HG02870 (cell line): Measurements from ENCODE around the gene ROMO1.
"Not testable (repeated sequence)": the region's sequence is repeated elsewhere in the genome, so short reads cannot be mapped to it uniquely, and the experiment has no call there.

Experiments used
- ATAC-seq: cut with Tn5 transposase; IDR thresholded peaks from one replicate; pipeline ENCODE4 v1.9.1; 2021; ENCODE audit warnings: mild to moderate bottlenecking, moderate library complexity; ENCODE audit not compliant: unreplicated experiment

The ROMO1 gene

GRCh38 chr20:35709259-35709658 is 10.1 kb downstream of the ROMO1 start:
- no peak for ATAC-seq

GRCh38 chr20:35710039-35710438 is 10.8 kb downstream of the ROMO1 start:
- ATAC-seq = no peak

GRCh38 chr20:35710884-35711587 is 11.8 kb downstream of the ROMO1 start:
- no peak for ATAC-seq

- ATAC-seq = no peak
Observed at GRCh38 chr20:35711588-35712209, 12.5 kb downstream of the ROMO1 start.

GRCh38 chr20:35713120-35713519 is 13.9 kb downstream of the ROMO1 start:
- not testable (repeated sequence) for ATAC-seq

GRCh38 chr20:35714127-35714526 is 14.9 kb downstream of the ROMO1 start:
- no peak for ATAC-seq

- no peak for ATAC-seq
Observed at GRCh38 chr20:35715652-35716051, 16.4 kb downstream of the ROMO1 start.

GRCh38 chr20:35716330-35716729 is 17.1 kb downstream of the ROMO1 start:
- ATAC-seq = no peak

GRCh38 chr20:35718321-35718720 is 19.1 kb downstream of the ROMO1 start:
- not testable (repeated sequence) for ATAC-seq

GRCh38 chr20:35718972-35719635 is 19.9 kb downstream of the ROMO1 start:
- ATAC-seq = no peak

- ATAC-seq = no peak
Observed at GRCh38 chr20:35719717-35720116, 20.5 kb downstream of the ROMO1 start.

GRCh38 chr20:35720165-35721123 is 21.2 kb downstream of the ROMO1 start:
- no peak for ATAC-seq

GRCh38 chr20:35721219-35721618 is 22.0 kb downstream of the ROMO1 start:
- no peak for ATAC-seq

GRCh38 chr20:35721621-35722020 is 22.4 kb downstream of the ROMO1 start:
- ATAC-seq = no peak

- not testable (repeated sequence) for ATAC-seq
Observed at GRCh38 chr20:35723275-35723639, 24.1 kb downstream of the ROMO1 start.

GRCh38 chr20:35723652-35724320 is 24.6 kb downstream of the ROMO1 start:
- not testable (repeated sequence) for ATAC-seq

- ATAC-seq = no peak
Observed at GRCh38 chr20:35724321-35725230, 25.4 kb downstream of the ROMO1 start.

GRCh38 chr20:35726842-35727711 is 27.9 kb downstream of the ROMO1 start:
- ATAC-seq = no peak
